GM18498 (cell line): Measurements from ENCODE around the gene WLS.
"Not testable (repeated sequence)": the region's sequence is repeated elsewhere in the genome, so short reads cannot be mapped to it uniquely, and the experiment has no call there.

Experiments used
- ATAC-seq: cut with Tn5 transposase; IDR thresholded peaks from one replicate; pipeline ENCODE4 v1.9.1; 2021; ENCODE audit warnings: mild to moderate bottlenecking, moderate library complexity; ENCODE audit not compliant: unreplicated experiment

WLS gene

DNA sequence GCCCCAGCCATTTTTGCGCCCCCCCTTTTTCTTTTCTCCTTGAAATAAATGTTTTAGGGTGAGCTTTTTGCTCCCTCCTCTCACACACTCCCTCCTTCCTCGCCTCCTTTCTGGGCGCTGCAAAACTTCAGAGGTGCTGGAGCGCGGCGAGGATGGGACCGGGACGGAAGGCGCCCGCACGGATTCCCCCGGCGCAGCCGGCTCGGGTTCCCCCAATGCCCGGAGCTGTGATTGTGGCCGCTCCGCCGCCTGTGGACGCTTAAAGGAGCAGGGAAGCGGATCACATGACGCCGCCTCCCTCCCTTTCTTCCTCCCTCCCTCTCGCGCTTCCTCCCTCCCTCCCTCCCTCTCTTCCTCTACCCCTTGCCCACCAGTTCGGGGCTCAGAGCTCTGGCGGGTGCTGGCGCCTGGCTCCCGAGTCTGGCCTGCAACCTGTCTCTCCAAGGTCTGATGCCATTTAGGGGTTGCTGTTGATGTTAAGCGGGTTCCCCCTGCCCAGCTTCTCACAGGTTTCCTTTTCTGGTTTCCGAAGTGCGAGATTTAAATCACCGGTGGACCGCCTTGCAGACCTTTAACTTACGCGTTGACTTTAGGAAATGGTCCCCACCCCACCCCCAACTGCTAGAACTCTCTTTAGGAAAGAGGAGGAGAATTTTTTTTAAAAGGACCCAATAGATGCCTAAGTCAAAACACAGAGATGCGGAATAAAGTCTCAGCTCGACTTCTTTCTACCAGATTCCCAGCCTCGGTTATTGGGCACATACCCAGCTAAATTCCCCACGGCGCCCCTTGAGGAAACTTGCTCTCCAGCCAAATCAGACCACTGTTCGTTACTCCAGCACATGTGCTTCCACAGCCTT is at the start of gene WLS:
Gene WLS (minus strand): TSS at position 235 of the 860 bp plus-strand sequence. CDS start 224 bp downstream, at position 11.
- ATAC-seq = no peak

DNA sequence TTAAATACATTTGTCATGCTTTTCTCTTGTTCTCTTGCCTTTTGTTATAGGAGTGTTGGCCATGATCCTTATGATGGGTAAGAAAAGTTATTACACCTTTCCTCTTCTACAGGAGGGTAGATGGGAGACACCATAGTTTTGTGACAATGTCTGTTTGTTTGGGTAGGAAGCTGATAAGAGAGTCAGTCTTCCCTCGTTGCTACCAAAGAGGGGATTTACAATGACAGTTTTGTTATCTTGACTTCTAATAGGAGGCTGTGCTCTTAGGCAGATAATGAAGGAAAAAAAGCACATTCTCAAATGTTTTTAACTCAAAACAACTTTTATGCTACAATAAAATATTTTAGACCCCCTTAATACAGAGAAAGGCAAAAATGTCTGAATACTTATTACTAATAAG is 48.0 kb upstream of the WLS start:
- no peak for ATAC-seq

DNA sequence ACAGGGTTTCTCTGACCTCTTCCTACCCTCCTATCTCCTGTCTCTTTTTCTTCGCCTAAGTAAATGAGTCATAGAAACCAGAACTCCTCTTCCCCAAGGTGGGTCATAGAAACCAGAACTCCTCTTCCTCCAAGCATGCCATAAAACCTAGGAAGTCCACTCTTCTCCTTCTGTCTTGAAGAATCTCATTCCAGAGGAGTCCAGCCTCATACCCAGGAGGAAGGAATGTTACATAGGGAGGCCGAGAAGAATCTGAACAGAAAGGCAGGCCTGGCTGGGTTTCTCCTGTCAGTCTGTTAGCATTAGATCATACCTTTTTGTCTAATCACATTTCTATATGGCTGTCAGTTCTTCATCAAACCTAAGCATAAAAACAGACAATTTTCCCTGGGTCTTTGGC is 47.5 kb upstream of the WLS start:
- no peak for ATAC-seq

DNA sequence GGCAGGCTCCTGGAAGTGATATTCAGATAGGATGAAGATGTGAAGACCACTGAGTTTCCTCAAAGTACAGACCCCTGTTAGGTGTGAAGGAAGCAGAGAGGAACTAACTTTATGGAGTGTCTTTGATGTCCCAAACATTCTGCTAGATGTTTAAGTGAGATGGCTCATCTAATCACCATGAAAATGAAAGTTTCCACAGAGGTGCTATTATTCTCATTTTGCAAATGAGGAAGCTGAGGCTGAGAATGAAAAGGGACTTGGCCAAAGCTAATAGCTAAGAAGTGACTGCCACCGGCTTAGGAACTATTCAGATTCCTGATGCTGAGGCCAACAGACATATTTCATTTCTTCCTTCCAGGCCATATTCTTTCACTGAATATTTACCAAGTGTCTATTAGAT is 45.9 kb upstream of the WLS start:
- ATAC-seq = peak; percentile 55

DNA sequence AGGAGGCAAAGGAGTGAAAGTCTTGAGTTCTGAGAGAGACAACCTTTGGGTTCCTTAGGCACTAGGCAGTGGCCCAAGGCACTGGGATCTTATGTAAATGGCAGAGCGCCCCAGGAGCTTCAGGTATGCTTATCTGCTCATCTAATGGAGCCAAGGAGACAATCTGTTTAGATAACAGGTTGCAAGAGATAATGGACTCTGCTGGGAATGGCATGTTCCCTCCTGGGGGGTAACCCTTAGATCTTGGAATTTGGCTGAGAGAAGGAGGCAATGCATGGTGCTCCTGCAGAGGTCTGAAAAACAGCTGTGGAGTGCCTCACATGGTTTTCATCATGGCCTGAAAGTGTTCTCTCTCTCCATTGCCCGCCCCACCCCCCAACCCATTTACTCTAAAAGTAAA is 44.1 kb upstream of the WLS start:
- no peak for ATAC-seq

DNA sequence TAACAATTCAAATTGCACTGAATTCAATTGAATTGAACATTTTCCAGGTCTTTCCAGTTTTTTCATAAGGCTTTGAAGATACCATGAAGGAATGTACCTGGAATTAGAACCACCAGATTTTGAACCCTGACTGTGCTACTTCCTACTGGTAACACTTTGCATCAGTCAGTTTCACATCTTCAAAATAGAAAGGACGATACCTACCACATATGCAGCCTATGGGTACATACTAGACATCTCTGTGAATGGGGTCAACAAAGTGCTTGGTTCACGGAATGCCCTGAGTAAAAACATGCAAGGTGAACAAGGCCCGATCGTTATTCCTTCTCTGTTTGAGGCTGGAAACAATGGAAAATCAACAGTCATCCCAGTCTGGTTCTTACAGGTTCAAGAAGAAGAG is 41.2 kb upstream of the WLS start:
- ATAC-seq = no peak

DNA sequence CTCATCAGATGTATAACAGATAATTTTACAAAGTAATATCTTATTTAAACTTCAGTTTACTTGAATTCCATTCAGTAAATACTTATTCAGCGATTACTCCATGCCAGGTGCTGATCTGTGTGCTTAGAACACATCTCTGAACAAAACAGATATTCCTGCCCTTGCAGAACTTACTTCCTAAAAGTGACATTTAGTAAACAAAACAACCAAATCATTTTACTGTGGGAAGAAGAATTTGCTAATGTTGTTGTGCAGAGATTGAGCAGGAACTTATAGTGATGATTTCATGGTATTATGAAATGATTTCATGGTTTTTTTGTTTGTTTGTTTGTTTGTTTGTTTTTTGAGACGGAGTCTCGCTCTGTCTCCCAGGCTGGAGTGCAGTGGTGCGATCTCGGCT is 39.3 kb upstream of the WLS start:
- no peak for ATAC-seq

DNA sequence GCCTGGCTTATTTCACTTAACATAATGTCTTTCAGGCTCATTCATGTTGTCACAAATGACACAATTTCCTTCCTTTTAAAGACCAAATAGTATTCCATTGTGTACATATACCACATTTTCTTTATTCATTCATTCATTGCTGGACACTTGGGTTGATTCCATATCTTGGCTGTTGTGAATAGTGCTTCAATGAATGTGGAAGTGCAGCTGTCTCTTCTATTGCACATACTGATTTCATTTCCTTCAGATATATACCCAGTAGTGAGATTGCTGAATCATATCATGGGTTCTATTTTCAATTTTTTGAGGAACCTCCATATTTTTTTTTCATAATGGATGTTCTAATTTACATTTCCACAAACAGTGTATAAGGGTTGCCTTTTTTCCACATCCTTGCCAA is 38.6 kb upstream of the WLS start:
- no peak for ATAC-seq

DNA sequence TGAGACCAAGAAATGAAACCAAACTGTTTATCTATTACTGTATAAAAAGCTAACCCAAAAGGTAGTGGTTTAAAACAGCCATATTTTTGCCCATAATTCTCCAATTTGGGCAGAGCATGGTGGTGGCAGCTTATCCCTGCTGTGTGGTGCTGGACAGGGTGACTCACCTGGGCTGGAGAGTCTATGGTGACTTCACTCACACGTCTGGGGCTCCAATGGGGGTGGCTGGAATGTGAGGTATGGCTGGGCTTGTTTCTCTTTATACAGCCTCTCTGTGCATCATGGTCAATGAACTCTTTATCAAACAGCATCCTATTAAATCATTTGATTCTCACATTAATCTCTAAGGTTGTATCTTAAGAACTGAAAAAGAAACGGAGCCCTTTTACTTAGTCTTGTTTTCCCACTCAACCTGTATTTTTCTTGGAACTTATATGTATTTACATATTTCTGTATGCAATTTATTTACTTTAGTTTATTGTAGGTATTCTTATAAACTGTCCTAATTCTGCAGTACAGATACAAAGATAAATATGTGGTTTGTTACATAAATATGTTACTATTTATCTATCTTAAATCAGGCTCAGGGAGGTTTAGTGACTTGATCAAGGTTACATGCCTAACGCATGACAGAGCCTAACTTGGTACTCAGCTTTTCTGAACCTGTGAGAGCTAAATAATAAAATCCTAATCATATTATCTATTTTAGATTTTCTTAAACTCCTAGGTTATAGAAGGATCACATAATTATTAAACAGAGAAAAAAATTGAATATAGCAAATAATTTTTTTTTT is 37.5 kb upstream of the WLS start:
- ATAC-seq = no peak

DNA sequence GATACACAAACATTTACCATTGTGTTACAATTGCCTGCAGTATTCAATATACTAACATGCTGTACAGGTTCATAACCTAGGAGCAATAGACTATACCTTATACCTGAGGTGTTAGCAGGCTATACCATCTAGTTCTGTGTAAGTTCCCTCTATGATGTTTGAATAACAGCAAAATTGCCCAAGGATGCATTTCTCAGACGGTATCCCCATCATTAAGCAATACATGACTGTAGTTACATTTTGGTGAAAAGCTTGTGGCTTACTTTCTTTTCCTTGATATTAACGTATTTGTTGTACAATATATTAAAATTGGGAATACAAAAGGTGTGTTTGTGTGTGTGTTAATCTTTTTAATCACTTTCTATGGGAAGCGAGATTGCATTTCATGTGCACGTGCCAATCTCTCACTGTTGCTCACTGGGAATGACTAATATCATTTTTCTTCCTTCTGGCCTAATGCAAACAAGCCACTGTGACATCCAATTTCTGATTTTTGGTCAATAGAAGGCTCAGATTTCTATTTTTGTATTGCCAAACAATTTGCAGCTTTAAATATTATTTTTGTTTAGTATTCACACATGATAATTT is 36.7 kb upstream of the WLS start:
- no peak for ATAC-seq

DNA sequence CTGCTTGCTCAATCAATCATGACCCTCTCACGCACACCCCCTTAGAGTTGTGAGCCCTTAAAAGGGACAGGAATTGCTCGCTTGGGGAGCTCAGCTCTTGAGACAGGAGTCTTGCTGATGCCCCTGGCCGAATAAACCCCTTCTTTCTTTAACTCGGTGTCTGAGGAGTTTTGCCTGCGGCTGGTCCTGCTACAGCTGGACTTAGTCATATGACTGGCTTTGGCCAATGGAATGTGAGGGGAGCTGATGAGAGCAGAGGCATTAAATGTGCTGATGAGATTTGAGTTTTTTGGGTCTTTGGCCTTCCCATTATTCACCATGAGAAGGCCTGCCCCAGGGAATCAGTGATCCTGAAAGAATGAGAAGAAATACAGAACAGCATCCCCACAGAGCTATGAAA is 24.5 kb upstream of the WLS start:
- not testable (repeated sequence) for ATAC-seq

DNA sequence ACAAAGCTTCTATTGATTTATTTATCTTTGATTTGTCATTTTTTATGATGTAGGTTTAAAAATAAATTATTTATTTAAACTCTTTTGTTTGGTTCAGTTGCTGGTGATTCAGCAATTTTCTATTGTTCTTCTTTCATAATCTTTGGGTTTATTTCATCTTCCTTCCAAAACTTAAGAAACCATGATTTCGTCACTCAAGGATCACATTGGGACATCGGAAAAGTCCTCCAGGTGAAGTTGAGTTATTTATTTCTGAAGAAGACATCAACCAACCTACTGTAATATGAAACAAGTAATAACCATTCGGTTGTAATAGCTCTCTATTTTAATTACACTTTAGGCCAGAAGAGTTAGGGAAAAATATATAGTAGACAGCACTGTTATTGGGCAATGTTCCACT is 23.0 kb upstream of the WLS start:
- no peak for ATAC-seq

DNA sequence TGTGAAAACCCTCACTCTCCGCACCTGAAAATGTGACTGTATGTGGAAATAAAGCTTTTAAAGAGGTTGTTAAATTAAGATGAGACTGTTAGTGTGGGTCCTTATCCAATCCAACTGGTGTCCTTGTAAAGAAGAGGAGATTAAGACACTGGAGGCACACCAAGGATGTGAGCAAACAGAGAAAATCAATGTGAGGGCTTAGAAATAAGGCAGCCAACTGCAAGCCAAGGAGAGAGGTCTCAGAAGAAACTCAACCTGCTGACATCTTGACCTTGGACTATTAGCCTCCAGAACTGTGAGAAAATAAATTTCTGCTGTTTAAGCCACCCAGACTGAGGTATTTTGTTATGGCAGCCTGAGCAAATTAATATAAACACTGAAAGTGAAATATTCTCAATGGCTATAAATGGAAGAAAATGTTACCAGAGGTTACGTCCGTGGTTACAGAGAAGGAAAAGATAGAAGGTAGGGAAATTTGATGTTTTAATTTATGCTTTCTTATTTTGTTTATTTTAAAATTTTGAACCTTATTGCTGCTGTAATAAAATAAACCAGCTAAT is 22.4 kb upstream of the WLS start:
- ATAC-seq = no peak

DNA sequence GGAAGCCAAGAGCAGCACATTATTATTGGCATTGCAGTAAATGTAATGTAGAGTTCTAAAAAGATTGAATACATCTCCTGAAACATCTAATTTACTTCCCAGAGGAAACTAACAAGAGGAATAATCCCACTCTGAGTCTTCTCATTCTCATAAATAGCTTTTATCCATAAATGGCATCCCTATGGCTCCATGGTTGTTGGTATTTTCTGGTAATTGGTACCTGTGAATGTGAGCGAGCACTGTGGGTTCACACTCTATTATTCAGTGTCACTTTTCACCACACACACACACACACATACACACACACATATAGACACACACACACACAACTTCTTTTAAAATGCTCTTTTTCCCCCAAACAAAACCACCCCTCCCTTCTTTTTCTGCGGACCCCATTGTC is 4.7 kb upstream of the WLS start:
- ATAC-seq = no peak

DNA sequence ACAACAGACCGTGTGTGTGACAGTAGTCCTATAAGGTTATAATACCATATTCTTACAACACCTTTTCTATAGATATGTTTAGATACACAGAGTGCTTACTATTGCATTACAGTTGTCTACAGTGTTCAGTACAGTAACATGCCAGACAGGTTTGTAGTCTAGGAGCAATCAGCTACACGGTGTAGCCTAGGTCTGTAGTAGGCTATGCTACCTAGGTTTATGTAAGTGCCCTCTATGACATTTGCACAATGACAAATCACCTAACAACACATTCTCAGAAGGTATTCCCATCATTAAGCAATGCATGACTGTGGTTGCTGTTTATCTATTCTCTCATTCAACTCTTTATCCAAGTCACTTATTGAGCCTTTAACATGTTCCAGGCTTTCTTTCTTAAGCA is 1.8 kb upstream of the WLS start:
- no peak for ATAC-seq

DNA sequence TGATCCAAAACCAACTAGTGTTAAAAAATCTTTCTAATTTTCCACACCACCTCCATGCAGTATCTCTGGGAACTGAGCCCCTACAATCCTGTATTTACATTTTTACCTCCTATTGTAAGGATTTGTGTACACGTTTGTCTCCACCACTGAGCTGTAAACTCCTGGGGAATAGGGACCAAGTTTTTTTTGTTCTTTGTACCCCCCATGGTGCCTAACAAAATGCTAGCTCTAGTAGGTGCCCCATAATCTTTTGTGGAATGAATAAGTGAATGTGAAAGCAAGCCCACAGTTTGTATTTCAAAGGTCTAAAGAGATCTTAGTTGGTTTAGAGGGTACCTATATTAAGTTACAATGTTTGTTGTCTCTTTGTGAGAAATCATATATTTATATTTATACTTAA is 879 bp upstream of the WLS start:
- ATAC-seq = no peak

DNA sequence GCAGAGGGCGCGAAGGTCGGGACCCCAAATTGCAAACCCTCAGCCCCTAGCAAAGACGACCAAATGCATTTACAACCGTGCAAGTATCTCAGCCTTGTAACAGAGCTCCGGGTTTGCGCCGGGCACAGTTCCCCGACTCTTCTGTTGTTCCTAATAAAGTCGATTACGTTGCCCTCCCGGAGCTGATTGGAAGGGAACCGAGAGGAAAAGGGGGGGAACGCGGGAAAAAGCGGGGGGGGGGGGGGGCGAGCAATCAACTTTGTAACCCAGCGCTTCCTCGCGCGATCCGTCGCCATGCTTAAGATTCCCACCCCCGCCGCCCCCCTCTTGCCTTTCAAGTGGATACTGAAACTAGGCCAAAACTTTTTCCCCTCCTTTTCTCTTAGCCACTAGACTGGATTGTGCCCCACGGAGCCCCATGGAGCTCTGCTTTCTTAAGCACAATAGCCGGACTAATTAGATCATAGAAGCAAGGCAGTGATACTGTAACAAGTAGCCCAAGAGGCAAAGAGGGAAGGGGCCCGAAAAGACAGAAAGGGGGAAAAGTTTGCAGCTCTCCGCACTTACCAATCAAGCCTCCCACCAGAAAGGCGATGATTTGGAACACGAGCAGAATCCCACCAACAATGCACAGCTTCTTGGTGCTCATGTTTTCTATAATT is 565 bp downstream of the WLS start:
- no peak for ATAC-seq

DNA sequence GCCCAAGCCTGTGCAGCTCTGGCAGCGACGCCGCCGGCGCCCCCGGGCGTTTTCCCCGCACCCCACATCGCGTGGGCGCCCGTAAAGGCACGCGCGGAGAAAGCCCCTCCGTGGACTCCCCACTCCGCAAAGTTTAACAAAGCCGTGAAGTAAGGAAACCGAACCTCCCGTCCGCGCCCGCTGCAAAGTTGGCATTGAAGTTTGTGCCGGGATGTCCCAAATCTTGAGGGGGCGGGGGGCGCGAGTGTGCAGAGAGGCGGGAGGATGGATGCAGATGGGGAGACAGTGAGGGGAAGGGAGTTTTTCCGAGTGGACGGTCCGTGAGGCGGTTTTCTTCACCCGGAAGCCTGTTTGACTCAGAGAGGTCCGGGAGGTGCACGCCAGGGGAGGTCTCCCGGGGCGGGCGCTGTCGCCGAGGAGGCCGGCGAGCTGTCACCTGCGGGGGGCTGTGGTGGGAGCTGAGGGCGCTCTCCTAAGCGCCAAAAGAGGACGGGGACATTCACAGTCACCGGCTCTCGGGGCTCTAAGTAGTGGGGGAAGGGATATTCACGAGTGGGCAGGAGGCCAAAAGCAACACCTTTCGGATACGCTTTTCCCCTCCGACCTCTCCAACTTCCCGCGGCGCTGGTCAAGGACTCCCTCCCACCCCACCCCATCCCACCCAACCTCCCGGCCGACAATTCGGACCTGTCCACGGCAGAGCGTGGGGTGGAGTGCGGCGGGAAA is 1.3 kb downstream of the WLS start:
- no peak for ATAC-seq

DNA sequence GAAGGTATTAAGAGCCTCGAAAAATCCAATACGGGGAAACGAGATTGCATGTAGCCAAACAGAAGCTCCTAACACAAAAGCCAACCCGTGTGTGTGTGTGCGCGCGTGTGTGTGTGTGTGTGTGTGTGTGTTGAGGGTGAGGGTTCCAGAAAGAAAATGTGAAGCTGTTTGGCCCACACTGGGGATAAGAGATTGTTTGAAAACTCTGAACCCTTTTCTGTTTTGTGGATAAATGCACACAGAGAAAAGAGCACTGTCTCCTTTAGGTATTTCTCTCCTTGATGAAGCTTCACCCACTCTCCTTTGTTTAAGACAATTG is 1.9 kb downstream of the WLS start:
- ATAC-seq = no peak

DNA sequence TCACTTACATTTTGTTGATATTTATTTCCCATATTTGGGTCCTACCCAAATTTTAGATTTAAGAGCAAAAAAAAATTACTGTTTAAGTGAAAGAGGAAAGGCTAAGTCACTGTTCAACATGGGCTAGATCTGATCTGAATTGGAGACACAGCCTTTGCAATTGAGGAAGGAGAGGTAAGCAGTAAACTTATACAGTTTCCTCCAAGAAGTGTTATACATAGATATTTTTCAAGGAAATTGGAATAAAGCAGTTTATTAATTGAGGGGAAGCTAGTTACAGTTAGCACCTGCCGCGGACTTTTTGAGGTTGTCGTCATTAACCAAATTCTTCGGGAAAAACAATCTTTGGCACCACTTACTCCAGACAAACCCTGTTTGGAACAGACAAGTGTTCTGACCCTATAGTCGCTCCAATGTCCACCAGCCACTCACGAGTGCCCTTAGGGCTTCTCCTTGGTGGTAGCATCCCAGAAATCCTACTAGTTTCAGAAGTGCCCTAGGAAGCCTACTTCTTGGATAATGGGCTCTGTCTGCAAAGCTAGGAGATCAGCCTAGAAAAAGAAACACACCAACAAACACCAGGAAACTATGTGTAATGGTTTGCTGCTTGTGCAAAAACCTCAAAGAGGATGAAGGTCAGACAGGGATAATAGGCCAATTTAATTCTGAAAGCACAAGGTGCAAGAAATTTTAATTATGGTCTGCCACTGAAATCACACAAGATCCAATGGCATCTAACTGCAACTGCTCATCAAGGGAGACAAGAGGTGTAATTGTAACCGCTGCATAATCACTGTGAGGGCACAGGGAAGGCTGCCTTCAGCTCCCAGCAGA is 2.5 kb downstream of the WLS start:
- ATAC-seq = no peak
